Spleen (tissue), 11 donors: ENCODE data around the gene DISC1. TPM values are rescaled to one million over a fixed set of nuclear protein-coding genes. Genes with fewer than 3 reads are reported as not detected.

Source experiments
- DNase-seq: peaks from one replicate; pipeline ENCODE4 v3.0.0-alpha.2; 2020
- H3K27ac ChIP-seq, 8 donors: fragments of 200-600 bp; sonication (generic) in 7 of 8; 1 replicate in 4 of 8; 2 replicates in 4 of 8; pipeline versions ENCODE4 v1.5.0 to v1.8.0; 2016 to 2021; ENCODE audit warnings: inconsistent platforms in 4 of 8, mild to moderate bottlenecking in 4 of 8, moderate library complexity in 1 of 8
- H3K27me3 ChIP-seq, 7 donors: fragments of 200-600 bp; sonication (generic) in 6 of 7; replicated peaks in 1 of 7; 1 replicate in 4 of 7; 2 replicates in 3 of 7; pipeline versions ENCODE4 v1.5.0 to v1.8.0; 2016 to 2021; ENCODE audit warnings: inconsistent platforms in 3 of 7, mild to moderate bottlenecking in 1 of 7
- H3K36me3 ChIP-seq, 6 donors: fragments of 200-600 bp; sonication (generic) in 5 of 6; 1 replicate in 4 of 6; 2 replicates in 2 of 6; pipeline versions ENCODE4 v1.5.0 to v1.8.0; 2016 to 2021; ENCODE audit warnings: inconsistent platforms in 2 of 6
- H3K4me1 ChIP-seq, 6 donors: fragments of 200-600 bp; sonication (generic) in 5 of 6; 1 replicate in 3 of 6; 2 replicates in 3 of 6; pipeline versions ENCODE4 v1.5.0 to v1.8.0; 2016 to 2021; ENCODE audit warnings: inconsistent platforms in 3 of 6
- H3K4me3 ChIP-seq, 8 donors: fragments of 200-600 bp; sonication (generic) in 7 of 8; 1 replicate in 4 of 8; 2 replicates in 4 of 8; pipeline versions ENCODE4 v1.5.0 to v1.8.0; 2016 to 2021; ENCODE audit warnings: inconsistent platforms in 4 of 8, mild to moderate bottlenecking in 4 of 8, moderate library complexity in 2 of 8
- H3K9me3 ChIP-seq, 8 donors: fragments of 200-600 bp; sonication (generic) in 7 of 8; 1 replicate in 4 of 8; 2 replicates in 4 of 8; pipeline versions ENCODE4 v1.5.0 to v1.8.0; 2016 to 2021; ENCODE audit warnings: inconsistent platforms in 4 of 8
- POLR2A ChIP-seq, 3 donors: fragments of 450-650 bp; IDR thresholded peaks; one replicate each; pipeline ENCODE4 v1.5.1; 2017; ENCODE audit warnings: antibody characterized with exemption in 3 of 3, mild to moderate bottlenecking in 1 of 3
- POLR2AphosphoS5 ChIP-seq, 3 donors: sonication (generic); formaldehyde crosslinking; IDR thresholded peaks; one replicate each; pipeline ENCODE4 v1.5.1; 2017; ENCODE audit warnings: antibody characterized with exemption in 3 of 3
- WGBS, 5 donors: extraction: QIAGEN DNeasy Blood & Tissue Kit in 3 of 5; methylation state at CpG; one replicate each; pipeline versions ENCODE4 v1.1.5 to v1.1.7; 2013 to 2018; 5-methylcytosine and 5-hydroxymethylcytosine counted together
- intact Hi-C: fragments of 100-400 bp; cut with DNase I; formaldehyde crosslinking; loops from one replicate; pipeline ENCODE4 v1.15.0; 2023; ENCODE audit warnings: low total_unique reads
- polyA plus RNA-seq, 3 donors: library from polyadenylated mRNA; stranded (reverse); fragments of 200-250 nt; gene quantifications; one replicate each; pipeline ENCODE4 v1.2.1, GENCODE V29; 2013
- total RNA-seq, 7 donors: library from RNA; depleted of rRNA in 3 of 7; stranded (reverse); fragments of >200 nt in 3 of 7; fragmentation: NEBNext Ultra II Directional in 4 of 7; extraction: Animal tissue kit (Norgen Biotek cat#: 25700) in 4 of 7; gene quantifications; one replicate each; pipeline versions ENCODE4 v1.1.0 to v1.2.1, GENCODE V29; 2016 to 2021
- TF ChIP-seq, protein P1 (sequence below), 11 experiments: fragments of 200-600 bp in 7 of 11; fragments of 450-650 bp in 4 of 11; sonication (generic) in 4 of 11; IDR thresholded peaks in 8 of 11; conservative IDR thresholded peaks in 3 of 11; 1 replicate in 7 of 11; 2 replicates in 4 of 11; pipeline versions ENCODE4 v1.4.0 to v1.8.0; 2016 to 2021; ENCODE audit warnings: antibody characterized with exemption in 11 of 11, inconsistent platforms in 4 of 11, mild to moderate bottlenecking in 1 of 11
- donor health status: healthy with polysubstance abuse.
- donor health status: DM: no; HTN: no; CAD: no; lungs with moderate emphysema.
- donor health status: DM: no; HTN: no; CAD: no.
- donor health status: Bipolar disorder and iron deficiency.
- donor health status: healthy.
- donor health status: DM: no; HTN: no; CAD: no.
- donor health status: DM: yes; HTN: yes; CAD: no.

The DISC1 gene
- total and polyA plus RNA-seq, 10 donors, result 0.89 to 36.4 (median 24.2) TPM

DNA sequence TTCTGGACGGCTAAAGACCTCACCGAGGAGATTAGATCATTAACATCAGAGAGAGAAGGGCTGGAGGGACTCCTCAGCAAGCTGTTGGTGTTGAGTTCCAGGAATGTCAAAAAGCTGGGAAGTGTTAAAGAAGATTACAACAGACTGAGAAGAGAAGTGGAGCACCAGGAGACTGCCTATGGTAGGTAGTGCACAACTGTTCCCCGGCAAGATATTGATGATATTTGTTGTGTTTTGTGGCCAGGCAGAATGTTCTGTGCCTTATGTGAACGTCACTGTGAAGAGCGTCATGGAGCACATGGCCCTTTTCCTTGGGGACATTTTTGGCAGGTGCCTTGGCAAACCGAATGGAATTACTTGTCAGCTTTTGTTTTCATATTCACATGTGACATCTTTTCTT is 191.7 kb downstream of the DISC1 start:
- H3K27ac ChIP-seq, result no peak overlapping the region
- H3K36me3 ChIP-seq, result peaks cover 0 to 33% (median 0%) of the 10 kb centered on the region in 6 donors
- no peak overlapping the region for H3K4me3 ChIP-seq
- no peaks in the 10 kb centered on the region for H3K9me3 ChIP-seq
- no peaks in the 10 kb centered on the region for H3K27me3 ChIP-seq
- no peak for DNase-seq
- TF ChIP-seq POLR2AphosphoS5 (IDR thresholded peaks at IDR 0.05), result no peak
- TF ChIP-seq, protein P1, sequence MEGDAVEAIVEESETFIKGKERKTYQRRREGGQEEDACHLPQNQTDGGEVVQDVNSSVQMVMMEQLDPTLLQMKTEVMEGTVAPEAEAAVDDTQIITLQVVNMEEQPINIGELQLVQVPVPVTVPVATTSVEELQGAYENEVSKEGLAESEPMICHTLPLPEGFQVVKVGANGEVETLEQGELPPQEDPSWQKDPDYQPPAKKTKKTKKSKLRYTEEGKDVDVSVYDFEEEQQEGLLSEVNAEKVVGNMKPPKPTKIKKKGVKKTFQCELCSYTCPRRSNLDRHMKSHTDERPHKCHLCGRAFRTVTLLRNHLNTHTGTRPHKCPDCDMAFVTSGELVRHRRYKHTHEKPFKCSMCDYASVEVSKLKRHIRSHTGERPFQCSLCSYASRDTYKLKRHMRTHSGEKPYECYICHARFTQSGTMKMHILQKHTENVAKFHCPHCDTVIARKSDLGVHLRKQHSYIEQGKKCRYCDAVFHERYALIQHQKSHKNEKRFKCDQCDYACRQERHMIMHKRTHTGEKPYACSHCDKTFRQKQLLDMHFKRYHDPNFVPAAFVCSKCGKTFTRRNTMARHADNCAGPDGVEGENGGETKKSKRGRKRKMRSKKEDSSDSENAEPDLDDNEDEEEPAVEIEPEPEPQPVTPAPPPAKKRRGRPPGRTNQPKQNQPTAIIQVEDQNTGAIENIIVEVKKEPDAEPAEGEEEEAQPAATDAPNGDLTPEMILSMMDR (IDR thresholded peaks at IDR 0.05 in 8 of 11, conservative IDR thresholded peaks at IDR 0.05 in 3 of 11), result no peak
- no peak for TF ChIP-seq POLR2A (IDR thresholded peaks at IDR 0.05)
- intact Hi-C loops, result no loop called here
- WGBS, 5 donors, result 76 to 87% (median 84%) methylated on average over 6 of the region's 6 CpGs
- H3K4me1 ChIP-seq, result no peaks in the 10 kb centered on the region

DNA sequence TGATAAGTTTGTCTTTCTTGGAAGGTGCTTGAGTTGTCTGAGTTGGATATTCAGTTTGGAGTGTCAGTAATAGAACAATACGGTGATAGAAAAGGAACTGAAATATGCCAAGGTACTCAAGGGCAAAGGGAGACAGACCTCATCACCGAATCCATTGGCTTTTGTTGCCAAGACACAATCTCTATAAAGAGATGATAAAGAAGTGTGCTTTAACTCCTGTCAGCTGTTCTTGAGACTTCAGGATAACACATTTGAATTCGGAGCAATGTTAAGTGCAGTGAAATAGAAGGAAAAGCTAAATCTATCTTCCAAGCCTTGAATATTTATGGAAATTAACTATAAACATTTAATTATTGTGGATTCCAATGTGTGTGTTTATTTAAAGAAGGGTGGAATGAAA is 194.7 kb downstream of the DISC1 start:
- DNase-seq, result no peak

GRCh38 chr1:231822041-231822440 is 195.5 kb downstream of the DISC1 start:
- 87 to 95% (median 94%) methylated on average over 6 of the region's 6 CpGs for WGBS, 5 donors
- Histone ChIP-seq H3K27ac (no peak overlapping the region), H3K4me1 (no peaks in the 10 kb centered on the region), H3K36me3 (peaks cover 0 to 35% (median 0%) of the 10 kb centered on the region in 6 donors), H3K27me3 (no peaks in the 10 kb centered on the region), H3K9me3 (no peaks in the 10 kb centered on the region), H3K4me3 (no peak overlapping the region)
- DNase-seq, result no peak
- no peak for TF ChIP-seq POLR2AphosphoS5 (IDR thresholded peaks at IDR 0.05)
- TF ChIP-seq, protein P1 (IDR thresholded peaks at IDR 0.05 in 8 of 11, conservative IDR thresholded peaks at IDR 0.05 in 3 of 11), result no peak
- TF ChIP-seq POLR2A (IDR thresholded peaks at IDR 0.05), result no peak
- intact Hi-C loops, result no loop called here

More for the DNA sequence above, 194.7 kb downstream of the DISC1 start:
- WGBS, 5 donors, result 80 to 95% (median 93%) methylated on average over 3 of the region's 3 CpGs
- H3K36me3 ChIP-seq, result peaks cover 0 to 35% (median 0%) of the 10 kb centered on the region in 6 donors
- no peak overlapping the region for H3K27ac ChIP-seq
- H3K9me3 ChIP-seq, result no peaks in the 10 kb centered on the region
- no peaks in the 10 kb centered on the region for H3K4me1 ChIP-seq
- intact Hi-C loops, result no loop called here
- TF ChIP-seq, protein P1 (IDR thresholded peaks at IDR 0.05 in 8 of 11, conservative IDR thresholded peaks at IDR 0.05 in 3 of 11), result no peak
- no peak for TF ChIP-seq POLR2AphosphoS5 (IDR thresholded peaks at IDR 0.05)
- TF ChIP-seq POLR2A (IDR thresholded peaks at IDR 0.05), result no peak
- no peaks in the 10 kb centered on the region for H3K27me3 ChIP-seq
- no peak overlapping the region for H3K4me3 ChIP-seq

DNA sequence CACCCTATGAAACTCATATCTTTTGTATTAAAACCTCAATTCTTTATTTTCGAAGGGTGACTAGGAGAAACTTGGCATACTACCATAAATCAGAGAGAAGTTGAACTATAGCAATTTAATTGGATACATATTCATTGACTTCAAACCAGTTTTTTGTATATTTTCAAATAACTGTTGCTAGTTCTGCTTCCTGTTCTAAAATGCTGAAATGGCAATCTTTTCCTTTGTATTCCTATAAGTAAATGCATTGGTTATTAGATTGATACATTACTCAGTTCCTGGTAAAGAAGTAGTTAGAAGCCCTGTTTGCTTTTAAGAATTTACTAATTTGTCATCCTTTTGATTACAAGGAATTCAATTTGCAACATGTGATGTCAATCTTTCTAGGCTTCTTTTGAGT is 200.0 kb downstream of the DISC1 start:
- Histone ChIP-seq H3K27ac (no peak overlapping the region), H3K36me3 (peaks cover 0 to 11% (median 0%) of the 10 kb centered on the region in 6 donors), H3K9me3 (no peaks in the 10 kb centered on the region), H3K4me3 (no peak overlapping the region), H3K4me1 (no peaks in the 10 kb centered on the region), H3K27me3 (no peaks in the 10 kb centered on the region)
- intact Hi-C loops, result no loop called here
- WGBS, 5 donors, result 88 to 100% (median 91%) methylated on average over 1 of the region's 1 CpG
- TF ChIP-seq POLR2A (IDR thresholded peaks at IDR 0.05), result no peak
- TF ChIP-seq, protein P1 (IDR thresholded peaks at IDR 0.05 in 8 of 11, conservative IDR thresholded peaks at IDR 0.05 in 3 of 11), result no peak
- TF ChIP-seq POLR2AphosphoS5 (IDR thresholded peaks at IDR 0.05), result no peak
- DNase-seq, result no peak
